ENCODE data around the gene E2F2.
A peak's percentile ranks its signal among the peaks of the same experiment; 100 is the strongest.

The E2F2 gene

DNA sequence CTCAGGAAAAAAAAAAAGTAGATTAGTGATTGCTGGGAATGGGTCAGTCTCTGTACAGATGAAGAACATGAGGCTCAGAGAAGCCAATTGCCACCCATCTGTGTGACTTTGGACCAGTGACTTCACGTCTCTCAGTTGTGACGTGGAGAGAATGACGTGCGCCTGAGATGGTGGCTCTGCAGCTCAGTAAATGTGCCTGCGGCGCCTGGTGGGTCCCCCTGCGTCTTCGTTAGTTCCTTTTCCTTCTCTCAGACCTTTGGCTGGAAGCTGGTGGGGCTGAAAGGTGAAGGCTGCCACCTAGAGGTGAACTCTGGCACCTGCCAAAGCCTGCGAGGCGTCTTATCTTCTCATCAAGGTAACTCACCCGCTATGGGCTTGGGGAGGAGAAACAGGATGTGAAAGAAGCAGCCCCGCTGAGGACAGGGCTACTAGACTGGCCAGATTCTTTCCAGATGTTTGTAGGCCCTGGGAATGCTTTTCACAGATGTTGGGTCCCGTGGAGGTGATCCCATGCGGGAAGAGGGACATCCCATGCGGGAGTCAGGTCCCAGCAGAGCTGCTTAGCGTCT is 8.7 kb upstream of the E2F2 start:
- TF ChIP-seq POLR2AphosphoS5 (IDR thresholded peaks at IDR 0.05; ENCODE audit: low read depth, low read length) = peak; percentile 45; the same call in 1 of the 2 replicates
- TF ChIP-seq TAF1 (IDR thresholded peaks at IDR 0.05; ENCODE audit: borderline replicate concordance, insufficient read depth, low read length) = no peak
- peak; percentile 63 for TF ChIP-seq FOXP2 (optimal IDR thresholded peaks at IDR 0.05; ENCODE audit: borderline replicate concordance, extremely low read depth, extremely low read length, insufficient read depth)
- peak; percentile 54; the same call in 1 of the 2 replicates for TF ChIP-seq SIN3A (IDR thresholded peaks at IDR 0.05; ENCODE audit: borderline replicate concordance, insufficient read depth, low read length)
- TF ChIP-seq, protein P1, sequence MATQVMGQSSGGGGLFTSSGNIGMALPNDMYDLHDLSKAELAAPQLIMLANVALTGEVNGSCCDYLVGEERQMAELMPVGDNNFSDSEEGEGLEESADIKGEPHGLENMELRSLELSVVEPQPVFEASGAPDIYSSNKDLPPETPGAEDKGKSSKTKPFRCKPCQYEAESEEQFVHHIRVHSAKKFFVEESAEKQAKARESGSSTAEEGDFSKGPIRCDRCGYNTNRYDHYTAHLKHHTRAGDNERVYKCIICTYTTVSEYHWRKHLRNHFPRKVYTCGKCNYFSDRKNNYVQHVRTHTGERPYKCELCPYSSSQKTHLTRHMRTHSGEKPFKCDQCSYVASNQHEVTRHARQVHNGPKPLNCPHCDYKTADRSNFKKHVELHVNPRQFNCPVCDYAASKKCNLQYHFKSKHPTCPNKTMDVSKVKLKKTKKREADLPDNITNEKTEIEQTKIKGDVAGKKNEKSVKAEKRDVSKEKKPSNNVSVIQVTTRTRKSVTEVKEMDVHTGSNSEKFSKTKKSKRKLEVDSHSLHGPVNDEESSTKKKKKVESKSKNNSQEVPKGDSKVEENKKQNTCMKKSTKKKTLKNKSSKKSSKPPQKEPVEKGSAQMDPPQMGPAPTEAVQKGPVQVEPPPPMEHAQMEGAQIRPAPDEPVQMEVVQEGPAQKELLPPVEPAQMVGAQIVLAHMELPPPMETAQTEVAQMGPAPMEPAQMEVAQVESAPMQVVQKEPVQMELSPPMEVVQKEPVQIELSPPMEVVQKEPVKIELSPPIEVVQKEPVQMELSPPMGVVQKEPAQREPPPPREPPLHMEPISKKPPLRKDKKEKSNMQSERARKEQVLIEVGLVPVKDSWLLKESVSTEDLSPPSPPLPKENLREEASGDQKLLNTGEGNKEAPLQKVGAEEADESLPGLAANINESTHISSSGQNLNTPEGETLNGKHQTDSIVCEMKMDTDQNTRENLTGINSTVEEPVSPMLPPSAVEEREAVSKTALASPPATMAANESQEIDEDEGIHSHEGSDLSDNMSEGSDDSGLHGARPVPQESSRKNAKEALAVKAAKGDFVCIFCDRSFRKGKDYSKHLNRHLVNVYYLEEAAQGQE (IDR thresholded peaks at IDR 0.05; ENCODE audit: insufficient read depth in 1 of 2, low read depth in 2 of 2, low read length in 2 of 2) = 0 out of 4 replicates have a peak, but pooled peaks of 1 of the 2 experiments have one; percentile 28

DNA sequence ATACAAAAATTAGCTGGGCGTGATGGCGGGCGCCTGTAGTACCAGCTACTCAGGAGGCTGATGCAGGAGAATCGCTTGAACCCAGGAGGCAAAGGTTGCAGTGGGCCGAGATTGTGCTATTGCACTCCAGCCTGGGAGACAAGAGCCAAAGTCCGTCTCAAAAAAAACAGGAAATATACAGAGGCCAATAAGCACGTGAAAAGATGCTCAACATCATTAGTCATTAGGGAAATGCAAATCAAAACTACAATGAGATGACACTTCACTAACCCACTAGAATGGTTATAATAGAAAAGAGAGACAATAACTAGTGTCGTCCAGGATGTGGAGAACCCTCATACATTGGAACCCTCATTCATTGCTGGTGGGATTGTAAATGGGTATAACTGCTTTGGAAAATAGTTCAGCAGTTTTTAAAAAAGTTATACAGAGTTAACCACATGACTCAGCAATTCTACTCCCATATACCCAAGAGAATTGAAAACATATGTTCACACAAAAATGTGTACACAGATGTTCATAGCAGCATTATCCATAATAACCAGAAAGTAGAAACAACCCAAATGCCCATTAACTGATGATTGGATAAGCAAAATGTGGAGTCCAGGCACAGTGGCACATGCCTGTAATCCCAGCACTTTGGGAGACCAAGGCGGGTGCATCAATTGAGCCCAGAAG is 6.4 kb upstream of the E2F2 start:
- TF ChIP-seq, protein P1 (IDR thresholded peaks at IDR 0.05; ENCODE audit: insufficient read depth in 1 of 2, low read depth in 2 of 2, low read length in 2 of 2) = no peak

DNA sequence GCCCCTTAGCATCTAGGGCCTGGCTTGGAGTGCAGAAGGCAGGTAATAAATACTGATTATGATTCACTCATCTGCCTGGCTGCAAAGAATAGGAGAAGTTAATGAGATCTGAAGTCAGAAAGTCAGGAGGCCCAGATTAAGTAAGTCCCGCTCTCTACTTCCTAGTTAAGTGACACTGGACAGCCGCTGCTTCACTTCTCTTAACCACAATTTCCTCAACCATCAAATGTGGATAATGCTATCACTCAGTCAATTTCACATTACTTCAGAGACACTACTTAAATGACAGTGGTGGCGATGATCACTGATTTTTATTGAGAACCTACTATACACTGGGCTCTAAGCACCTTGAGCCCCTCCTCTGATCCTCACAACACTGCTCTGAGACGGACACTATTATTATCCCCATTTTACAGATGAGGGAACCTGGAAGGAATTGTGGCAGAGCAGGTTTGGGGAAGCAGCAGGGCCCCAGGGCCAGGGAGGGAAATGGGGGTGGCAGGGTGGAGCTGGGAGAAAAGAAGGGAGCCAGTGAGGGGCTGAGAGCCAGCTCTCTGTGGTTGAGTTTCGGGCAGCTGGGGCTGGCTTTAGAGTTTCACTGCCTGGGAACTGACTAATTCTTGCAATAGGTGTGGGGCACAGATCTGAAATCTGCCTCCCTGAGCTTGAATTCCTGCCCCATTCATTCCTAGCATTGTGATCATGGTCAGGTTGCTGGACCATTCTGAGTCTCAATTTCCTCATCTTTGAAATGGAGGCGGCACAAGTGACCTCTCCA is 2.4 kb upstream of the E2F2 start:
- TF ChIP-seq FOXP2 (optimal IDR thresholded peaks at IDR 0.05; ENCODE audit: borderline replicate concordance, extremely low read depth, extremely low read length, insufficient read depth) (no peak), SIN3A (IDR thresholded peaks at IDR 0.05; ENCODE audit: borderline replicate concordance, insufficient read depth, low read length) (no peak), POLR2AphosphoS5 (IDR thresholded peaks at IDR 0.05; ENCODE audit: low read depth, low read length) (no peak), TAF1 (IDR thresholded peaks at IDR 0.05; ENCODE audit: borderline replicate concordance, insufficient read depth, low read length) (no peak)
- TF ChIP-seq, protein P1 (IDR thresholded peaks at IDR 0.05; ENCODE audit: insufficient read depth in 1 of 2, low read depth in 2 of 2, low read length in 2 of 2) = no peak

DNA sequence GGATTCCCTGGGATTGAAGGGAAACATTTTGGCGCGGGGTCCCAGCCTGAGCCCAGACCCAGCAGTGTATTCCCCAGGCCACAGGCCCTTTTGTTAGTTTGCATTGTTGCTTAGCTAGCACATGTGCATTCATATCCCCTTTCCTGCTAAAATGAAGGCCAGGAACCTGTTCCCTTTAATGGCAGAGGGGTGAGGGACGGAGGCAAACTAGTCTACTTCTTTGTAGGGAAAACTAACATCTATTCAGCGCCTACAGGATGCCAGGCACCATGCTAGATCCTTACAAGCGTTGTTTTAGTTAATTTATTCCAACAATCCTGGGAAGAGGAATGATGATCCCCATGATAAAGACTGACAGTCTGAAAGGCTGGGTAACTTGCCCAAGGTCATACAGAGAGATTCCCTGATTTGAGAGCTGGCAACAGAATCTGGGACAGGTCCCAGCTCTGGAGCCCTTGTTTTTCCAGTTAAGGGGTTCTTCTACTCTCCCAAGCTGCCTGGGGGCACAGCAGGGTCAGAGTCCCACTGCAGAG is 595 bp upstream of the E2F2 start:
- TF ChIP-seq TAF1 (IDR thresholded peaks at IDR 0.05; ENCODE audit: borderline replicate concordance, insufficient read depth, low read length) = no peak
- no peak for TF ChIP-seq SIN3A (IDR thresholded peaks at IDR 0.05; ENCODE audit: borderline replicate concordance, insufficient read depth, low read length)
- TF ChIP-seq POLR2AphosphoS5 (IDR thresholded peaks at IDR 0.05; ENCODE audit: low read depth, low read length) = no peak
- TF ChIP-seq, protein P1 (IDR thresholded peaks at IDR 0.05; ENCODE audit: insufficient read depth in 1 of 2, low read depth in 2 of 2, low read length in 2 of 2) = no peak
- TF ChIP-seq FOXP2 (optimal IDR thresholded peaks at IDR 0.05; ENCODE audit: borderline replicate concordance, extremely low read depth, extremely low read length, insufficient read depth) = no peak
